Left cardiac atrium (tissue), 4 donors: ENCODE results near the gene TMEM43. TPM values are rescaled to one million over a fixed set of nuclear protein-coding genes. Genes with fewer than 3 reads are reported as not detected.

ENCODE experiments used
- ATAC-seq, 2 donors: fragments of 200-7000 bp; cut with Tn5 transposase; one replicate each; pipeline ENCODE4 v1.9.1; 2020; ENCODE audit warnings: mild to moderate bottlenecking in 2 of 2, moderate library complexity in 2 of 2
- DNase-seq: peaks from one replicate; pipeline ENCODE4 v3.0.0-alpha.2; 2020
- intact Hi-C, 2 donors: fragments of 100-400 bp; cut with DNase I; formaldehyde crosslinking; loops; one replicate each; pipeline versions ENCODE4 v1.14.1 to v1.15.1; 2022 to 2023
- total RNA-seq, 2 donors: library from RNA; stranded (reverse); fragmentation: NEBNext Ultra II Directional; extraction: Animal tissue kit (Norgen Biotek cat#: 25700); gene quantifications; one replicate each; pipeline ENCODE4 v1.2.1, GENCODE V29; 2021
- donor health status: DM: no; HTN: yes; CAD: no.
- donor health status: DM: no; HTN: yes; CAD: no; lungs with severe emphysema.
- donor health status: DM: yes; HTN: yes; CAD: no.
- donor health status: Dilated cardiomyopathy.

The TMEM43 gene
- total RNA-seq, 2 donors from 2014 or later, result 50.1 to 95.3 TPM

DNA sequence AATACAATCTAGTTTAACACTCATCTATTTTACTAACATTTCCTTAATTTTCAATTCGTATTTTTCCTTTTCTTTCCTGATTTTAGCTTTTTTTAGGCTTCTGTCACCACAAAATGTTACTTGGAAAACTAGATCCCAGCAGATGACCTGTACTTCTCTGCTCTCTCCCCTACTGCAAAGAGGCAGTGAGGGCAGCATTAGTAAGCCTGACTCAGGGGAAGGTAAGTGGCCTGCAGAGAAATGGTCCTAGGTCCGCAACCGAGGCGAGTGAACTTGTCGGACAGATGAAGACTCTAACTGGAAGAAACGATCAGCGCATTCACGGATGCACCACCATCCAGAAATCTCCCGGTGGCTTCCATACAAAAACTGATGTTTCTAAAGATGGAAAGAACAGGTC is 20.4 kb downstream of the TMEM43 start:
- intact Hi-C loops, result no loop called here
- ATAC-seq (no peak), DNase-seq (no peak)

DNA sequence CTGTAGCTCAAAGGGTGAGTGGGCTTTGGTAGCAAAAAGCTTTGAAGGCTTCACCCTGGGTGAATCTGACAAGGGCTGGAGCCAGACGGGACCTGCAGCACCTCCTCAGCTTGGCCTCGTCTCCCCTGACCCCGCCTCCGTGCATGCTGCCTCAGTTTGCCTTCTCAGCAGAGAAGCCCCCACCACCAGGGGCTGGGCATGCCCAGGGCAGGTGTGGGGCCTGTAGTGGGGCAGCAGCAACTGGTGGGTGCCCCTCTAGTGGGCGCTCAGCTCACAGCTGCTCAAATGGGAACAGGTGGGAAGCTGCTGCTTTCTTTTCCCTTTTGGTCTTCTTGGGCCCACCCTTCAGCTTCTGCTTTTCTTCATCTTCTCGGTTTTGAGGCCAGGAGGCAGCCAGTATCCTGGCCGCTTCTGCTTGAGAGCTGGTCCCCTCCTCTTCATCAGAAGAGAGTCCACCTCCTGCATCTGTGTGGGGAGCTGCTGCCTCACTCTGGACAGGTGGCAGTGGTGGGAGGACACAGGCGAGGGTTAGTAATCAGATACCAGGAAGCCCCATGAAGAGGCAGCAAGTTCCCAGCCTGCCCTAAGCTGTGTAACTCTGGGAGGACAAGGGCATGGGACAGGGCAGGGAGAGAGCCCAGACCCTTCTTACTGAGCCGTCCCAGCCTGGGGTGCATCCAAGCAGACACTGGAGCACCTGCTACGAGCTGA is 21.0 kb downstream of the TMEM43 start:
- intact Hi-C loops, result no loop called here
- DNase-seq, result no peak
- ATAC-seq, result no peak

DNA sequence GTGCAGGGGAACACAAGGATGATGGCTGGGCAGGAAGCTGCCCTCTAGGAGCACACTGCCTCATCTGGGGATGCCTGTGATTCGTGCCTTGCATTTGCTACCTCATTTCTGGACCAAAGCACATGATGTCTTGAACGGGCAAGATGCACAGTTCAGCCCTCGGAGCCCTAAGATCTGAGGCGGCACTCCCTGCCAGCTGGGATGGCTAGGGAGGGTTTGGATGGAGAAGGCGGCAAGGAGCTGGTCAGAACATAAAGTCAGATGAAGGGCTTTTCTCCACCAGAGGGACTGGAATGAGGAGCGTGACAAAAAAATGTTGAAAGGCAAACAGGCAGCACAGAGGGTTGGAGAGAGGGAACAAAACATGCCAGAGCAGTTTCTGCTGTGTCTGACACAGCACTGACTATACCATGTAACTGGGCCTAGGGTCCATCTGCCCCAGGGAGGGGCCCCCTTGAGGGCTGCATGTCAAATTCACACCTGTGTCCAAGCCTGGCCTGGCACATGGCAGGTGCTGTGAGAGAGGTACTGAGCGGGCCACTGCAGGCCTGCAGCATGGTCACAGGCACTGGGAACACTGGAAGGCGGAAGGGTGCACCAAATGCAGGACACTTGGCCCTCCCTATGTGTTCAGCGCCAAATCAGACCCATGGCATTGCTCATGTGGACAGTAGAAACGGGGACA is 21.7 kb downstream of the TMEM43 start:
- ATAC-seq (no peak), DNase-seq (no peak)
- intact Hi-C loops, result no loop called here

DNA sequence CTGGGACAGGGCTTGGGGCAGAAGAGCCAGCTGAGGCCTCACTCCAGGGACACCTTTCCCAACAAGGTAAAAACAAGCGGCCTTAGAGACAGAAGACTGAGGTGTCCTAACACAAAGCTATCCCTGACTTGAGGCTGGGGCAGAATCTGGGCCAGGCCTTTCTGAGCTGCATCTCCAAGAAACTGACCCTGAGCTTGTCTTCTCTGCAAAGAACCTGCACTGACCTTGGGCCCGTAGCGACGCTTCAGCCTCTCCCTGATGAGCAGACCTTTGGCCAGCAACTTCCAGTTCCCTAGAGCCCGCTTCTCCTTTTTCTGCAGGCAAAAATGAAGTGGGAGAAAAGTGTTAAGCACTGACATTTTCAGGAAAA is 22.2 kb downstream of the TMEM43 start:
- DNase-seq (no peak), ATAC-seq (no peak)
- intact Hi-C loops, result no loop called here

DNA sequence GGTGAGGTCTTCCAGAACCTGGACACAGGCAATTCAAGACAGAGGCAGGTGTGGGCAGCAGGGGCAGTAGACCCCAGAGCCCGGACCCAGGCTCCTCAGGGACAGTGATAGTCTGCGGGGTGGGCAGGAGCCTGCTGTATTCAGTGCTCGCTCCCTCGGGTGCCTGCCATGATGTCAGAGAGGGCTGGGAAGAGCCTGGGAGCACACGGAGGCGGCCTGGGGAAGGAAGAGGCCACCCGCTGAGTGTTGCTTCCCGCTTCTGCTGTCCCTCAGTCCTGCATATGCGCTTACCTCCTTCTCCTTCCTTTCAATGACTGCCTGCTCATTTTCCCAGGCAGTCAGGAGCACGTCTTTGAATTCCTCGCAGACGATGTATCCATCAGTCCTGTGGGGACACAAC is 22.8 kb downstream of the TMEM43 start:
- intact Hi-C loops, result no loop called here
- DNase-seq, result no peak

DNA sequence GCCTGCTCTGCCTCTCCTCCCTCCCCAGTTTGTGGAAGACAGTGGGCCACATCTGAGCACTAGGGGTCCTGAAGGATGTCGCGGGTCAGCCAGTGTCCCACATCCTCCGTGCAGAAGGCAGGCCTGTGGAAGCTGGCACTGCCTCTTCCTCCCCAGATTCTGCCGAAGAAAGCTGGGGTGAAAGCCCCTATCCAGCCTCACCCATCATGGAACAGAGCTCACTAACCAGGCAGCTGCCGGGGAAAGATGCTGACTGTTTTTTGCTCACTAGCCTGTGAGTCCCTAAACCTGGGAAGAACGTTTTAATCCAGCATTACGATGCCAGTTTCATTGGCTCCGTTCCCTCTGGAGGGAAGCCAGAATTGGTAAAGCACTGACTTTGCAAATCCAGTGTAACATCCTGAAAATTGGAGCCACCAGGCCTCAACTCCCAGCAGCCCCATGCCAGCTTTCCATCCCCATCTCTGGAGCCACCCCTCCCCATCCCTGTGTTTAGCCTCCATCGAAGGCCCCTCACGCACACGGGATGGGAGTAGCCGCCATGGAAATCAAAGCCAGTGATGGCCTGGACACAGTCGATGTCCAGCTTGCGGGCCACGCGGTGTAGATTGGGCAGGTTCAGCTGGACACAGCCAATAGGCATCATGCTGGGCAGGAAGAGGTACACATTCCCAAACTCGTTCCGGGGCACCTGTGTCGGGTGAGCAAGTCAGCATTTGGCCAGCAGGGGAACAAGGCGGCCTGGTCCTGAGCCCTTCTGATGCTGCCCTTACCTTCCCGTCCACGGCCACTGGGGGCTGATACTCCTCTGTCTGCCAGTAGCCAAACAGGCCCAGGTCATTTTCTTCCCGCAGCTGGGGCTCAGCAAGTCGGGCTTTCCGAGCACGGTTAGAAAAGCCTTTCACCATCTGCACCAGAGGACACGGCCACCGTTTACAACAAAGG is 23.5 kb downstream of the TMEM43 start:
- no peak for DNase-seq
- ATAC-seq, result no peak
- intact Hi-C loops, result no loop called here

More for the DNA sequence above, 22.8 kb downstream of the TMEM43 start:
- no peak for ATAC-seq

DNA sequence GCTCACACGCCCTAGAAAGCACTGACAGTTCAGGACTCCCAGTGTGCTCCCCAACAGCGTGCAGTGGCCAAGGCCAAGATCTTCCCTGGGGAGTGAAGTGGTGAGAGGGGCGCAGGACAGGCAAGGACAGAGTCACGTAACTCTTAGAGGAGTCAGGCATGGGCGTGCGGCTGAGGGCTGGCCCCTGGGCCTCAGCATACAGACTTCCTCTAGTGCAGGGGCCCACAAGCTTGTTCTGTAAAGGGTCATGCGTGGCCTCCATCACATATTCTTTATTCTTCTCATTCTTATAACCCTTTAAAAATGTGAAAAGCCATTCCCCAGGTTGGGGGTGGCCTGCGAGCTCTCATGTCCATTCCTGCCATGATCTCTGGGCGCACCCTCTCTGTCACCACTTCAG is 25.2 kb downstream of the TMEM43 start:
- intact Hi-C loops, result no loop called here
- no peak for ATAC-seq
- no peak for DNase-seq

DNA sequence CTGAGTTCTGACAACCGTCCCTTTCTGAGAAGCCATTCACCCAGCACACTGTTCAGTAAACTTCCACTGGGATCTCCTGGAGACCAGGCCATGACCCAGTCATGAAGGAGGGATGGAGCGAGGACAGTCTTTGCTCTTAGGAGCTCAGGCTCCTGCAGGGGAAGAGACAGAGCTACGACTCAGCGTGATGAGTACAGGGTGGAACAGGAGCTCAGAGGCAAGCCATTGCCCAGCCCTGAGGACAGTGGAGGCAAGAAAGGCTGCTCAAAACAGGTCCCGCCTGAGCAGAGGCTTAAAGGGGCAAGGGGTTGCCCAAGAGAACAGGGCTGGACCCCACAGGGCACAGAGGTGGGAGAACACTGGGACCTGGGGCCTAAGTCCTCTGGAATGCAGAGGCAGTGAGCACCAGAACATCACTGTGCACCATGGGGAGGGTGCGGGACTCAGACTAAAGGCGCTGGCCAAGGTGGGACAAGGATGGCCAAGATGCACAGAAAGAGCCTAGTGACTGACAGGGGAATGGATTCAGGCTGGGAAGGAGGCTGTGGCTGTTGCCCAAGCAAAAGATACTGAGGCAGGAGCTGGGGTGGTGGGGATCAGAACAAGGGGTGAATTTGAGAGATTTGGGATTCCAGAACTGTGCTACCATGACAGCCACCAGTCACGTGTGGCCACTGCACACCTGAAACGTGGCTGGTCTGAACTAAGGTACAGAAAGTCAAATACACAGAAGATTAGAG is 25.8 kb downstream of the TMEM43 start:
- intact Hi-C loops, result no loop called here
- DNase-seq, result no peak
- no peak for ATAC-seq

DNA sequence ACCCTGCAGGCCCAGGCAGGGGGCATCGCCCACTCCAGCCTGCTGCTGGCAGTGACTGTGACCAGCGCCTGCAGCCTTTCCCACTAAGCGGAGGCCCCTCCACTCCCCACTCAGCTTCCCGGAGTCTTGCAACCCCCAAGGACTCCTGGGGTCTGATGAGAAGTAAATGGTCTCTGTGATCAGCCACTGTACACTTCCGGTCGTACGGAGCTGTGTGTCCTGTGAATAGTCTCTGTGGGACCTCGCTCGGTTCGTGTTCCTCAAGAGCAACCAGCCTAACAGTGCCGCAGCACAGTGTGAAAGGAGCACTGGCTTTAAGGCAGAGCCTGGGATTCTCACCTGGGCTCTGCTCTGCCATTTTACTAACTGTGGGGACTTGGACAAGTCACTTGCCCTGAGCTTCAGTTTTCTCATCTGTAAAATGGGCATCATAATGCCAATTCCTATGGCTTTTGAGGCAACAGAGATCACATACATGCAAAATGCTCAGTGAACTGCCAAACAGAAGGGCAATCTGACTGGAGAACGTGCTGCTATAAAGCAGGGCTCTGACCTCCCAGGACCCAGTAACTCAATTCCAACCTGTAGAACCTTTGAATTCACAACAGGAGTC is 26.7 kb downstream of the TMEM43 start:
- intact Hi-C loops, result no loop called here
- no peak for ATAC-seq
- DNase-seq, result no peak

DNA sequence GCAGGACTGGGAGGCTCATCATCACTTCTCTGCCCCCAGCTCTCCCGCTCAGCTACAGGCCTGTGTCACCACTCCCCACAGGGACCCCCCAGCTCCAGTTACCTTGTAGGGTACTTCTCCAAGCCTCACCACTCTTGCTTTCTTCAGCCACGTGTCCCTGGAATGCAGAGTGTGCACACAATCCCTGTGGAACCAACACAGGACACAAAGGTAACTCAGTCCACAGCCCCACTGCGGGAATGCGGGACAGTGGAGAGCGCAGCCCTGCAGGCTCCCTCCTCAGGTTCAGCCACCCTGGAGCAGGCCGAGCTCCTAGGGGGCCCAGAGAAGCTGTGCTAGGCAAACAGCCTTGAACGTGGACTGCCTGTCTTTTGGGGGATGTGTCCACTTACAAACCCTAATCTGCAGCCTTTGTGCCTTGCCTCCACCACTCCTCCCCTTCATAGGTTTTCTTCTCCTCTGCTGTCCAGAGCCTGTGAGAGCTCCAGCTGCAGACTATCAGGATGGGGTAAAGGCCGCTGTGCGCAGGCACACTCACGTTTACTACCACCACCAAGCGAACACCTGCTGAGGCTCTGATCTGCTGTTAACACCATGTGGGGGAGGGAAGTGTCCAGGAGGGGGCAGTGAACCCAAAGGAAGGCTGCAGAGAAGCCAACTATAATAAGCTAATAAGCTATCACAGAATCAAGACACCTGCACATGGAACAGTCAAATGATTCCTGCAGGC is 27.5 kb downstream of the TMEM43 start:
- intact Hi-C loops, result no loop called here
- no peak for ATAC-seq
- DNase-seq, result no peak

DNA sequence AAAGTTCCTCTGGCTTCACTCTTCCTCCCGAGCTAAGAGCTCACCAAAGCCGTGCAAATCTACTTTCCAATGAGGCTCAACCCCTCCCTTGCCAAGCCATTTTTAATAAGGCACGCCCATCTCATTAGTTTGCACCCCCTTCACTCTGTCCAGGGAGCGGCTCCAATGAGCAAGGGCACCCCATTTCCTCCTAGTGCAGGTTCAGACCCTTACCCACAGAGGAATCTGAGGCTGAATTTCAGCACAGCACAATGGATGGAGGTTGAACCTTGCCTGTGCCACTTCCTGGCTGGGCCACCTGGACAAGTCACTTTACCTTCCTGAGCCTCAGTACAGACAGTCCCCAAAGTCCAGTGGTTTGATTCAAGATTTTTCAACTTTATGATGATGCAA is 28.1 kb downstream of the TMEM43 start:
- no peak for DNase-seq
- no peak for ATAC-seq
- intact Hi-C loops, result no loop called here

DNA sequence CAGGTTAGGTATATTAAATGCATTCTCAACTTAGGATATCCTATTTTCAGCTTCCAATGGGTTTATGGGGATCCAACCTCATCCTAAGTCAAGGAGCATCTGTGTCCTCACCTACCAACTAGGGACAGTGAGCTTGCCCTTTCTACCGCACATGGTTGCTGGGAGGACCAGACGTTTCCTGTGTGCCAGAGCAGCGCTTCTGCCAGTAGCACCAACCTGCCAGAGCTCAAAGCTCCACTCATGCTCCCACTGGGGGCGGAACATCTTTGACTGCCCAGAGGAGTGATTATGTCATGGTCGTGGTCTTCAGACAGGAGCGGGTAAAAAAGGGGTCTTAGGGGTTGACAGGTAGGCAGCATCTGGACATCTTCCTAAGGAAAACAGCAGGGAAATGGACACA is 28.8 kb downstream of the TMEM43 start:
- ATAC-seq (no peak), DNase-seq (no peak)
- intact Hi-C loops, result no loop called here

DNA sequence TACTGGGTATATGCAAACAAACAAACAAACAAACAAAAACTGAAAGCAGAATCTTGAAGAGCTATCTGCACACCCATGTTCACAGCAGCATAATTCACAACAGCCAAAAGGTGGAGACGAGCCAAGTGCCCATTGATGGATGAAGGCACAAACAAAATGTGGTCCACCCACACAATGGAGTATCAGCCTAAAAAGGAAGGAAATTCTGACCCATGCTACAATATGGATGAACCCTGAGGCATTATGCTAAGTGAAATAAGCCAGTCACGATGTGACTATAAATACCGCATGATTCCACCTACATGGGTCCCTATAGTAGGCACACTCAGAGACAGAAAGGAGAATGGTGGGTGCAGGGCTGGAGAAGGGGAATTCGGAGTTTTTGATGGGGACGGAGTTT is 29.4 kb downstream of the TMEM43 start:
- intact Hi-C loops, result no loop called here
- DNase-seq (no peak), ATAC-seq (no peak)

DNA sequence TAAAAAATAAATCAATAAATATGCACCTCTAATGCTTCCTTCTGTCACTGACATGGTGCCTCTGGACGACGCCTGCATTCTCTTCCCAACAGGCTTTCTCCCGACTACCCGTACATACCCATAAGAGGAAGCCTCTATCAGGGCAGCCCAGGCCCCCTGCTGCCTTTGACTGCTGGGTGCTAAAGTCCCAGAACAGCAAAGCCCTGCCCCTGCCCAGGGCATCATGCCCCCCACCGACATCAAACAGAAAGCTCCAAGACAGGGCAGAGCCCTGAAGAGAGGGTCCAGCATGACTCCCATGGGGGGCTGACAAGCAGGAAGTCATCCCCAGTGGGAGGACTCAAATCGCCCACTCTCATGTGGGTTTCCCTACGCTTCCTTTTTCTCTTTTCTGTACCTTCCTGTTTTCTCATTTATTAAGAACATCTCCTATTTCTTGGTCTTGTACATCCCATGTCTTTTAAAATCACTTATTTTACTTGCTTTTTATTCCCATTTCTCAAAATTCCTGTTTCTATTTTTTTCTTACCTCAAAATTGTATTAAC is 30.1 kb downstream of the TMEM43 start:
- intact Hi-C loops, result no loop called here
- DNase-seq (no peak), ATAC-seq (no peak)

DNA sequence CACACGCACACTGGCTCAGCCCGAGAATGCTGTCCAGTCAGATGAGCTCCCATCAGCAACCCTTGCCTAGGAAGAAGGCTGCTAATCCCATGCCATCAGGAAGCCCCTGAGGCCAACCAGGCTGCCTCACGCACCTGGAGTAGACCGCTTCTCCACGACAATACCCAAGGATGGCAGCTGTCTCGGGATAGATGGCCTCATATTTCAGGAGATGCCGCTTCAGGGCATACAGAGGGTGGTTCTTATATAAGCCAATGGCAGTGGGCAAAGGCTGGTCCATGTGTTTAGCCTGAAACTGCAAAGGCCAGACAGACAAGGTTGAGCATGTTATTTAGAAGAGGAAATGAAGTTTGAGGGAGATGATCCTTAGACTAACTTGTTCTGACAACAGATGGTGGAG is 31.3 kb downstream of the TMEM43 start:
- intact Hi-C loops, result no loop called here
- DNase-seq (no peak), ATAC-seq (no peak)

DNA sequence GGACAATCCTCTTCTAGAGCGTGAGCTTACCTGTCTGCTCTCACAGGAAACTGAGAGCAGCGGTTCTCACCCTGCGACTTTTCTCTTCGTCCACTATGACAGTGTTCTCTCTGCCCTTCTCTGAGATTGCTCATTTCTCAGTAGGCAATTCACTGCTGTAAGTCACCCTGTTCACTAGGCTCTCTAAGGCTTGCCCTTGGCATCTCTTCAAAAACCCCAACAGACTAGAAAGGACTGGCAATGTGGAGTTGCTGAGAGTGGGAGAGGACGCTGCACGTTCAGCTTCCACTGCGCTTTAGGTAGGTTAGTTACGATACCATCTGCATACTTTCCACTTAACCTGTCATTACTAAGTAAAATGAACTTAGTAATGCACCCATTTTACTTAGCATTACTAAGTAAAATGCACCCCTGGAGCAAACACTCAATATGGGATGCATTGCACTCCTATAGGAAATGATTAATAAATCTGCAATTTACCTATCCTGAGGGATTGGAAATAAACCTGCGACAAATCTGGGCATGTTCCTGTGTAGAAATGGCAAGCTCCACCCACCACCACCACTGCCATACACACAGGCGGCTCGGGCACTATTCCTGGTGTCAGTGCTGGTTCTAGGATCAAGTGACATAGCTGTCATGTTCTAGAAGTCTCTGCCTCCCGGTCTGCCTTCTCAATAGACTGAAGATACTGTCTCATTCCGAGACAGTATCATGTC is 32.1 kb downstream of the TMEM43 start:
- no peak for ATAC-seq
- no peak for DNase-seq
- intact Hi-C loops, result no loop called here

DNA sequence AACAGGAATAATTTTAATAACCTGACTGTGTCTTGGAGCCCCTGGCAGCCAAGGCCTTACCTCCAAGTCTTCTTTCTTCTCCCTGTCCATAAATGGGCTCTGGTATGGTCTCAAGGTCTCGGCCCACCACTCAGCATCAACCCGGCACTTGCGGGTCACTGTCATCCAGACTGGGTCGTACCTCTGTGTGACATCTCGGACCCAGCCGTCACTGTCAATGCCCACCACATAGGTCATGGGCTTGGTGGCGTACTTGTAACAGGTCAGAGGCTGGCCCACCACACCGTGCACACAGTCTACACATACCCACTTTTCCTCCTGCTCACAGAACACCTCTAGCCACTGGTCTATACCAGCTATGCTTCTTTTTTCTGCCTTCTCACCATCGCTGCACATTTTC is 33.1 kb downstream of the TMEM43 start:
- no peak for DNase-seq
- intact Hi-C loops, result no loop called here
- no peak for ATAC-seq

DNA sequence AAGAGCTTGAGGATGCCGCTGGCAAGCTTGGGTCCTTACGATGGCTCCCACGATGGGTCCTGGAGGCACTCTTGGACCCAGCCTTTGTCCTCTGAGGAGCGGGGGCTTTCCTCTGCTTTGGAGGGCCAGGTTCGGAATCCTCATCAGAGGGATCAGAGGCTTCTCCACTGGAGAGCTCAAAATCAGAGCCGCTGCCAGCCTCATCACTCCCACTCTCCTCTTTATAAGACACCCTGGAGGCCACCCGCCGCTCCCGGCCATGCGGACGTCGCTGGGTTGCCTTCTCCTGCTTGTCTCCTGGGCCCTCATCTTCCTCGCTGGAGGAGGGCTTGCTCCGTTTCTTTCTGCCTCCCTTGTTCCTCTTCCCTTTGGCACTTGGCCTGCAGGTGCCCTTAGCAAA is 33.5 kb downstream of the TMEM43 start:
- ATAC-seq, result no peak
- intact Hi-C loops, result no loop called here
- no peak for DNase-seq
